ENCODE data around the gene GRIA1. TPM values are rescaled to one million over a fixed set of nuclear protein-coding genes. Genes with fewer than 3 reads are reported as not detected.

The GRIA1 gene
- total RNA-seq, 2 donors from 2014 or later: 1.2 TPM; not detected in 1

- WGBS, 2 experiments (ENCODE audit: insufficient coverage in 1 of 2, insufficient read length in 1 of 2): 88 to 90% methylated on average over 4 of the region's 4 CpGs
- Histone ChIP-seq H3K36me3 (ENCODE audit: control insufficient read depth, insufficient read depth, low read length) (no peaks in the 10 kb centered on the region), H3K9me3 (ENCODE audit: control insufficient read depth, low read length) (no peaks in the 10 kb centered on the region), H3K4me3 (ENCODE audit: low read length) (no peak overlapping the region), H3K27me3 (ENCODE audit: control insufficient read depth, insufficient read depth, low read length, poor library complexity, severe bottlenecking) (peaks cover 73% of the 10 kb centered on the region), H3K27ac (ENCODE audit: low read depth, low read length) (no peak overlapping the region), H3K4me1 (ENCODE audit: control insufficient read depth, insufficient read depth, low read length) (peaks cover 4% of the 10 kb centered on the region), H3K9ac (ENCODE audit: extremely low read depth, low read length, poor library complexity, severe bottlenecking) (no peak overlapping the region)
- no peaks in the 10 kb centered on the region for H3K9me3 Mint-ChIP-seq
- TF ChIP-seq, protein P1, sequence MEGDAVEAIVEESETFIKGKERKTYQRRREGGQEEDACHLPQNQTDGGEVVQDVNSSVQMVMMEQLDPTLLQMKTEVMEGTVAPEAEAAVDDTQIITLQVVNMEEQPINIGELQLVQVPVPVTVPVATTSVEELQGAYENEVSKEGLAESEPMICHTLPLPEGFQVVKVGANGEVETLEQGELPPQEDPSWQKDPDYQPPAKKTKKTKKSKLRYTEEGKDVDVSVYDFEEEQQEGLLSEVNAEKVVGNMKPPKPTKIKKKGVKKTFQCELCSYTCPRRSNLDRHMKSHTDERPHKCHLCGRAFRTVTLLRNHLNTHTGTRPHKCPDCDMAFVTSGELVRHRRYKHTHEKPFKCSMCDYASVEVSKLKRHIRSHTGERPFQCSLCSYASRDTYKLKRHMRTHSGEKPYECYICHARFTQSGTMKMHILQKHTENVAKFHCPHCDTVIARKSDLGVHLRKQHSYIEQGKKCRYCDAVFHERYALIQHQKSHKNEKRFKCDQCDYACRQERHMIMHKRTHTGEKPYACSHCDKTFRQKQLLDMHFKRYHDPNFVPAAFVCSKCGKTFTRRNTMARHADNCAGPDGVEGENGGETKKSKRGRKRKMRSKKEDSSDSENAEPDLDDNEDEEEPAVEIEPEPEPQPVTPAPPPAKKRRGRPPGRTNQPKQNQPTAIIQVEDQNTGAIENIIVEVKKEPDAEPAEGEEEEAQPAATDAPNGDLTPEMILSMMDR (conservative IDR thresholded peaks at IDR 0.05): peak; percentile 70
- H3K27ac Mint-ChIP-seq: no peak overlapping the region
- no peak overlapping the region for H3K4me3 Mint-ChIP-seq
- DNase-seq: peak; percentile 70
- peaks cover 73% of the 10 kb centered on the region for H3K27me3 Mint-ChIP-seq (ENCODE audit: insufficient read depth)
- no peaks in the 10 kb centered on the region for H3K36me3 Mint-ChIP-seq (ENCODE audit: low read depth)
- peaks cover 14% of the 10 kb centered on the region for H3K4me1 Mint-ChIP-seq
Observed at GRCh38 chr5:153827397-153827796, 336.9 kb downstream of the GRIA1 start.

DNA sequence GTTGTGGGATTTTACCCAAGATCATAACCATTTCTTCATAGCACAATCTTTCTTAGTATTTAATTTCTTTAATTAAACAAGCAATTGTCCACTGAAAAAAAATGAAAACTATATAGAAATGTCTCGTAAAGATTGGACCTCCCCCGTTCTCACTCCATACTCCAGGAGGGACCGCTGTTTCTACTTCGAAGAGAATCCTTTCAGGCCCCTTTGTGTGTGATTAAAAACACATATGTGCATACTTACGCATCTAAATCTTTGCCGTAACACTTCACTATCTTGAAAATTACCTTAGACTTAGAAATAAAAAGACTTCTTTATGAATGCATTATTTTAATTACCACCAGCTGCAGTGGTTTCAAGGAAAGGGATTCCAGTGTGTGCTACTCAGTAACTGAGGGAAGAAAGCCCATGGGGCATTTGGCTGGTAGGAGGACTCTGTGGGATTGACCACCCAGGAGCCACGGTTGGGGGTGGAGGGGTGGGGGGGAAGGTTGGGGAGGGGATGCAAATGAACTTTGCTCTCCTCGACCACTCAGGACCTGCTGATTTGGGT, 339.1 kb downstream of the GRIA1 start:
- no peaks in the 10 kb centered on the region for H3K36me3 Mint-ChIP-seq (ENCODE audit: low read depth)
- WGBS, 2 experiments (ENCODE audit: insufficient coverage in 1 of 2, insufficient read length in 1 of 2): 89 to 91% methylated on average over 4 to 8 of the region's 8 CpGs
- H3K27ac ChIP-seq (ENCODE audit: low read depth, low read length): no peak overlapping the region
- H3K27me3 ChIP-seq (ENCODE audit: control insufficient read depth, insufficient read depth, low read length, poor library complexity, severe bottlenecking): peaks cover 57% of the 10 kb centered on the region
- no peak overlapping the region for H3K9ac ChIP-seq (ENCODE audit: extremely low read depth, low read length, poor library complexity, severe bottlenecking)
- no peak overlapping the region for H3K4me3 ChIP-seq (ENCODE audit: low read length)
- no peaks in the 10 kb centered on the region for H3K9me3 ChIP-seq (ENCODE audit: control insufficient read depth, low read length)
- DNase-seq: no peak
- TF ChIP-seq, protein P1 (conservative IDR thresholded peaks at IDR 0.05): no peak
- peaks cover 58% of the 10 kb centered on the region for H3K27me3 Mint-ChIP-seq (ENCODE audit: insufficient read depth)
- no peaks in the 10 kb centered on the region for H3K9me3 Mint-ChIP-seq
- no peak overlapping the region for H3K4me3 Mint-ChIP-seq
- peaks cover 11% of the 10 kb centered on the region for H3K4me1 Mint-ChIP-seq
- H3K27ac Mint-ChIP-seq: no peak overlapping the region
- H3K36me3 ChIP-seq (ENCODE audit: control insufficient read depth, insufficient read depth, low read length): no peaks in the 10 kb centered on the region
- H3K4me1 ChIP-seq (ENCODE audit: control insufficient read depth, insufficient read depth, low read length): peaks cover 4% of the 10 kb centered on the region

DNA sequence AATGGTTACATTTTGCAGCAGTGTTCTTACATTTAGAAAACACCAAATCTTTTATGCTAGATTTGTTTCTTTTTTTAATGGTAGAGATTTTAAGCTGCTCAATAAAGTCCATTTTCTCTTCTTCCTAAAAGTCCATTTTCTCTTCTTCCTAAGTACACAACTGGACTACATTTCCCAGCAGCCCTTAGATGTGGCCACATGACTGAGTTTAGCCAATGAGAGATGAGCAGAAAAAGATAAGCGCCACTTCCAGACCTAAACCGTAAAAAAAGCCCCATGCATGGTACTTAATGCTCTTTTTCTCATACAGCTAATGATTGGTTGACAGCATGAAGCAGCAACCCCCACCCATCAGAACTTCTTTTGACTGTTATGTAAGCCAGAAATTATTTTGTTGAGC, 341.5 kb downstream of the GRIA1 start:
- Mint-ChIP-seq H3K9me3 (no peaks in the 10 kb centered on the region), H3K27me3 (ENCODE audit: insufficient read depth) (peaks cover 34% of the 10 kb centered on the region), H3K4me3 (no peak overlapping the region), H3K4me1 (peaks cover 6% of the 10 kb centered on the region), H3K27ac (no peak overlapping the region), H3K36me3 (ENCODE audit: low read depth) (no peaks in the 10 kb centered on the region)
- TF ChIP-seq, protein P1 (conservative IDR thresholded peaks at IDR 0.05): no peak
- H3K27me3 ChIP-seq (ENCODE audit: control insufficient read depth, insufficient read depth, low read length, poor library complexity, severe bottlenecking): peaks cover 38% of the 10 kb centered on the region
- H3K9ac ChIP-seq (ENCODE audit: extremely low read depth, low read length, poor library complexity, severe bottlenecking): no peak overlapping the region
- no peaks in the 10 kb centered on the region for H3K4me1 ChIP-seq (ENCODE audit: control insufficient read depth, insufficient read depth, low read length)
- H3K27ac ChIP-seq (ENCODE audit: low read depth, low read length): no peak overlapping the region
- no peak overlapping the region for H3K4me3 ChIP-seq (ENCODE audit: low read length)
- DNase-seq: no peak
- H3K36me3 ChIP-seq (ENCODE audit: control insufficient read depth, insufficient read depth, low read length): no peaks in the 10 kb centered on the region
- WGBS, 2 experiments (ENCODE audit: insufficient coverage in 1 of 2, insufficient read length in 1 of 2): 53 to 92% methylated on average over 2 of the region's 2 CpGs
- H3K9me3 ChIP-seq (ENCODE audit: control insufficient read depth, low read length): no peaks in the 10 kb centered on the region

Data from endodermal cell (in vitro differentiated cells).